ENCODE results near the gene SART1.

Gene SART1

DNA sequence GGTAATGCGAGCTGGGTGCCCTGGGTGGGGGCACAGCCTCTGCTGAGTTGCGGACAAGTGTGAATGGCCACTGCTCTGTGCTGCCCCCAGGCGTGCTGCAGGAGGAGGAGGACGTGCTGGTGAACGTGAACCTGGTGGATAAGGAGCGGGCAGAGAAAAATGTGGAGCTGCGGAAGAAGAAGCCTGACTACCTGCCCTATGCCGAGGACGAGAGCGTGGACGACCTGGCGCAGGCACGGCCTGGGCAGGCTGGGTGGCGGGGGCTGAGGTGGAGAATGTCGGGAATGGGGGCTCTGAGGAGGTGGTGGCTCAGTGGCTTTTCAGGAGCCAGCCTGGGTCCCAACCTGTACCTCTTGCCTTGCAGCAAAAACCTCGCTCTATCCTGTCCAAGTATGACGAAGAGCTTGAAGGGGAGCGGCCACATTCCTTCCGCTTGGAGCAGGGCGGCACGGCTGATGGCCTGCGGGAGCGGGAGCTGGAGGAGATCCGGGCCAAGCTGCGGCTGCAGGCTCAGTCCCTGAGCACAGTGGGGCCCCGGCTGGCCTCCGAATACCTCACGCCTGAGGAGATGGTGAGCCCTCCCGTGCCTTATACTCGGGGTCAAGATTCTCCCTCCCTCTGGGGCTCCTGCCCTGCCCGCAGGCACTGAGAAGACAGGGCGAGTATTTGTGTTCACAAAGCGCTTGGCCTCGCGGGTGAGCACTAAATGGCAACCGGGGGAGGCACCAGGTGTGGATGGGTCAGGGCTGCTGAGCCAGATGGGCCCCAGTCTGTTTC is 4.6 kb downstream of the SART1 start:
- no peak for DNase-seq (ENCODE audit: low read depth in 2 of 3, low spot score in 1 of 3)

DNA sequence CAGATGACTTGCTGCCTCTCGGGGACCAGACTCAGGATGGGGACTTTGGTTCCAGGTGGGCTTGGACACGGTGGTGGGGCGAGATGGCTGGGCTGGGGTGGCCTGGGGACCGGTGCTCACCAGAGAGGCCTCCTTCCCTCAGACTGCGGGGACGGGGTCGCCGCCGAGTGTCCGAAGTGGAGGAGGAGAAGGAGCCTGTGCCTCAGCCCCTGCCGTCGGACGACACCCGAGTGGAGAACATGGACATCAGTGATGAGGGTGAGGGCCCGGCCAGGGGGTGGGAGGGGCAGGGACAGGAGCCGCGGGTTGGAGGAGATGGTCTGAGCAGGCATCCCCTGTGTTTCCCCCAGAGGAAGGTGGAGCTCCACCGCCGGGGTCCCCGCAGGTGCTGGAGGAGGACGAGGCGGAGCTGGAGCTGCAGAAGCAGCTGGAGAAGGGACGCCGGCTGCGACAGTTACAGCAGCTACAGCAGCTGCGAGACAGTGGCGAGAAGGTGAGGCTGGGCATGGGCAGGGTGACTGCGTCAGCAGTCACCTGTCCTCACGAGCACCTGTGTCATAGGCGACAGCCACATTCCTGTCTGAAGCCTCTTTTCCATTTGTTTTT is 5.9 kb downstream of the SART1 start:
- no peak for DNase-seq (ENCODE audit: low read depth in 2 of 3, low spot score in 1 of 3)

DNA sequence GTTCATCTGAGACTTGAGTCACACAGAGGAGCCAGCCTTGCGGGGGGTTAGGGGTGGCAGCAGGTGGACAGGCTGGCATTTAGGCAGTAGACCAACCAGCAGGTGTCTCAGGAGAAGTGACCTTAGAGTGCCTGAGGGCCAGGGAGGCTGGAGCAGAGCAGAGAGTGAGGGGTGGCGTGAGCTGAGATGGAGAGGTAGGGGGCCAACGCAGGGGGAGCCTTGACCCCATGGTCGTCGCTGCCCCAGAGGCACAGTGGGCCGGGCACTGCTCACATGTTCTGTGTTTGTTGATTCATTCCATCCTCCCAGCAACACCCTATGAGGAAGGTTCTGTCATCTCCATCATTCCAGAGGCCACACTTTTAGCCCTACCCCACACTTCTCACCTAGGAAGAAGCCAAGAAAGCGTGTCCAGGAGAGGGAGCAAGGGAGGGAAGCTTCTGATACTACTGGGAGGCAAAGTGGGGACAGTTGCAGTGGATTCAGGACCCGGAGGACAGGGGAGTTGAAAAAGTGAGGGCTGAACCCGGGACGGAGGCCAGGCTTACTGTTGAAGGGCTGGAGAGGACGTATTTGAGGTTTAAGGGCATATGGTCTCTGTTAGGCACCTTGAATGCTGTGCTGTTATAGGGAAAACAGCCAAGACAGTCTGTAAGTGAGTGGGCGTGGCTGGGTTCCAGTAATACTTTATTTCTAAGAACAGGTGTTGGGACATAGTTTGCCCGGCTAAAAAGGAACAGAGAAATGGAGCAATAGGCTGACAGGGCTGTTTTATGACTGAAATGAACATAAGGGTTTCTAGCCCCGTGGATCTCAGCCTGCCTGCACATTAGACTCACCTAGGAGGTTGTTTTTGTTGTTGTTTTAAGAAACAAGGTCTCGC is 7.3 kb downstream of the SART1 start:
- no peak for DNase-seq (ENCODE audit: low read depth in 2 of 3, low spot score in 1 of 3)

DNA sequence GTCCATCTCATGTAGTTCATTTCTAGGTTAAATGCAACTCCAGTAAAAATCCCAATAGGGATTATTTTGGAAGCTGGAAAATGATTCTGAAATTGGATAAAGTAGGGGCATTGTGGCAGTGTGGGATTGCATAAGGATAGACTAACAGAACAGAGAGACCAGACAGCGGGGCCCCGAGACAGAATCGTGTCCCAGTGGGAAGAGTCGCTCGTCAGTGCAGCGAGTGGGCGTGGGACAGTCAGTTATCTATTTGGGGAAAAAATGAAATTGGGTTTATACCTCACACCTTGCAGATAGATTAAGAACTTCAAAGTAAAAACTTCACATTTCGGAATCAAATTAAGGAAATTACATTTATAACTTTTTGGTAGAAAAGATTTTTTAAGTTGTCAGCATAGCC is 10.6 kb downstream of the SART1 start:
- DNase-seq (ENCODE audit: low read depth in 2 of 3, low spot score in 1 of 3) = no peak

DNA sequence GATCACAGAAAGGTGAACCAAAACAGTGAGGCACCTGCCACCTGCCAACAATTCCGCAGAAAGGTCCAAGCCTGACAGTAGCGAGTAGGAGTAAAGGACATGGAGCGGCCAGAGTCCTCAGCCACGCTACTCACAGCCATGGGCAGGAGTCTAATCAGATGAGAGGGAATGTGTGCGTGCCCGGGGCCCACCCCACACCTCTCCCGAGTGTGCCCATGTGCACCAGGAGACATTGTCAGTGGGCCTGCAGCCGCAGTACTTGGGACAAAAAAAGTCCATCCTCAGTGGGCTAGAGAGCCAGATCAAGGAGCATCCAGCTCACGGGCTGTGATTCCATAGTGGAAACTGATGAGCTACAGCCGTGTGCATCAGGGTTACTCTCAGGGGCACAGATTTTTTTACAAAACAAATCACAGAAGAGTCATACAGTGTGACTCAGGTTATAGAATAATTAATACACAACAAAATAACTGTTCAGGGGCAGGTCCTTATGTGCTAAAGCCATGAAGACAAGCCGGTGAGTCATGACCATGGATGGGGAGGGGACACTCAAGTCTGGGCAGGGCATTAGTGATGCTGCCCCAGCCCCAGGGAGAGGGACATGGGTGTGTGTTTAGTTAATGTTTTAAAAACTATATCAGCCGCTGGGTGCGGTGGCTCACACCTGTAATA is 12.0 kb downstream of the SART1 start:
- DNase-seq (ENCODE audit: low read depth in 2 of 3, low spot score in 1 of 3) = no peak

DNA sequence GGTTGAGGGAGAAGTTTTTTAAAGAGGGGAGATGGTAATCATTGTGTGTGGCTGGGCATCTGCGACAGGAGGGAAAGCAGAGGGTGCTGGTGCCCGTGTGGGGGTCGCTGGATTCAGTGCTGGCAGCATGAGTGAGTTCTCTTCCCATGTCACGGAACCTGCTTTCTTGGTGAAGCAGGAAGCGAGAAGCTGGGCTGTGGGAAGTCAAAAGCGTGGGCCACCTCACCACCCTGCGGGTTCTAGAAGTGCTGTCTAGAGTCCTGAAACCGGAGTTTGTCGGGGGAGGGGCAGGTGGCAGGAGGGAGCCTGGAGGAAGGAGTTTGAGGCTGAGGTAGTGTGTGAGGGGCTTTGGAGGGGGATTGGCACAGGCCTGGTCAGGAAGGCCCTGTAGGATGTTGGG is 14.2 kb downstream of the SART1 start:
- DNase-seq (ENCODE audit: low read depth in 2 of 3, low spot score in 1 of 3) = no peak

DNA sequence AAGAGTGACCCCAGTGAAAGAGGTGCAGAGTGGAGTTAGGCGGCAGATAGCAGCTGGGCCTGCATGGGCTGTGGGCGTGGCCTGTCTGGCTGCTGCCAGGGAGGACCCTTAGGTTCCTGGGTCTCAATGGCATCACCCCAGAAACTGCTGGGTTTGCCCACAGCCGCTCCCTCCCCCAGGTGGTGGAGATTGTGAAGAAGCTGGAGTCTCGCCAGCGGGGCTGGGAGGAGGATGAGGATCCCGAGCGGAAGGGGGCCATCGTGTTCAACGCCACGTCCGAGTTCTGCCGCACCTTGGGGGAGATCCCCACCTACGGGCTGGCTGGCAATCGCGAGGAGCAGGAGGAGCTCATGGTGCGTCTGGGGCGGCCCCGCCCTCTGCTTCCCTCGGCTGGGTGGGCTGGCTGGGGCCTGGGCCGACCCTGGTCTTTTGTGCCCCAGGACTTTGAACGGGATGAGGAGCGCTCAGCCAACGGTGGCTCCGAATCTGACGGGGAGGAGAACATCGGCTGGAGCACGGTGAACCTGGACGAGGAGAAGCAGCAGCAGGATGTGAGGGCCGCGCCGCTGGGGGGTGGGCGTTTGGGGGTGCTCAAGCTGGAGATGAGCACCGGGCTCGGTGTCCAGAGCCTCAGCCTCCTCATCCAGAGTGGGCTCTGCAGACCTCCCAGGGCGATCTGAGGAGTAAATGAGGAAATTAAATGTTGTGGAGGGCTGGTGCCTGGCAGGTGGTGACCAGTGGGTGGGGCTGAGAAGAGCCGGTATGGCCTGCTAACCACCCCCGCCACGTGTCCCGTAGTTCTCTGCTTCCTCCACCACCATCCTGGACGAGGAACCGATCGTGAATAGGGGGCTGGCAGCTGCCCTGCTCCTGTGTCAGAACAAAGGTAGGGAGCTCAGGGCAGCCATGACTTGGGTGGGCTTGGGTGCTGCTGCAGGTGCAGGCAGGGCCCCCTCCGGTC is 15.0 kb downstream of the SART1 start:
- DNase-seq (ENCODE audit: low read depth in 2 of 3, low spot score in 1 of 3) = no peak

DNA sequence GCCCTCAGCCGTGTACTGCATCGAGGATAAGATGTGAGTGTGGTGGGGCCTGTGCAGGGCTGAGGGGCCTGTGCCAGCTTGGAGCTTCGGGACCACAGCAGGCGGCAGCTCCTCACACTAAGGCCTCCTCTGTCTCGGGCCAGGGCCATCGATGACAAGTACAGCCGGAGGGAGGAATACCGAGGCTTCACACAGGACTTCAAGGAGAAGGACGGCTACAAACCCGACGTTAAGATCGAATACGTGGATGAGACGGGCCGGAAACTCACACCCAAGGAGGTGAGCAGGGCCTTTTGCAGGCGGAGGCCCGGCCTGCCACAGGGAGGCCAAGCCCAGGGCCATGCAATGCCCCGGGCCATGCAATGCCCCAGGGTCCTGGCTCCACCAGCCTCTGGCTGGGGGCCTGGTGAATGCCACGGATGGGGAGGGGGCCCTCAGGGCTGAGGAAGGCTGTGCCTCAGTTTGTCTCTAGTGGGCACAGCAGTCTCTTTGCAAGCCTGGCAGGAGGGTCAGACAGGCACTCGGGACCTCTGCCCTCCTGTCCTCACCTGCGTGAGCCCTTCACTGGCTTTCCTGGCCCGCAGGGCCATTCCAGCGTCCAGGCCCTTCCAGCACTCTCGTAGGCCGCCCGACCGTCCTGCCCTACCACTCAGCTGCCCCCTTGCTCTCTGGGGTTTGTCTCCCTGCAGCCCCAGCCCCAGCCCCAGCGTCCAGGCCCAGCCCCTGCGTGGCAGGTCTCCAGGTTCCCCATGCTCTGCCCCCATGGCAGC is 16.3 kb downstream of the SART1 start:
- DNase-seq (ENCODE audit: low read depth in 2 of 3, low spot score in 1 of 3) = no peak

DNA sequence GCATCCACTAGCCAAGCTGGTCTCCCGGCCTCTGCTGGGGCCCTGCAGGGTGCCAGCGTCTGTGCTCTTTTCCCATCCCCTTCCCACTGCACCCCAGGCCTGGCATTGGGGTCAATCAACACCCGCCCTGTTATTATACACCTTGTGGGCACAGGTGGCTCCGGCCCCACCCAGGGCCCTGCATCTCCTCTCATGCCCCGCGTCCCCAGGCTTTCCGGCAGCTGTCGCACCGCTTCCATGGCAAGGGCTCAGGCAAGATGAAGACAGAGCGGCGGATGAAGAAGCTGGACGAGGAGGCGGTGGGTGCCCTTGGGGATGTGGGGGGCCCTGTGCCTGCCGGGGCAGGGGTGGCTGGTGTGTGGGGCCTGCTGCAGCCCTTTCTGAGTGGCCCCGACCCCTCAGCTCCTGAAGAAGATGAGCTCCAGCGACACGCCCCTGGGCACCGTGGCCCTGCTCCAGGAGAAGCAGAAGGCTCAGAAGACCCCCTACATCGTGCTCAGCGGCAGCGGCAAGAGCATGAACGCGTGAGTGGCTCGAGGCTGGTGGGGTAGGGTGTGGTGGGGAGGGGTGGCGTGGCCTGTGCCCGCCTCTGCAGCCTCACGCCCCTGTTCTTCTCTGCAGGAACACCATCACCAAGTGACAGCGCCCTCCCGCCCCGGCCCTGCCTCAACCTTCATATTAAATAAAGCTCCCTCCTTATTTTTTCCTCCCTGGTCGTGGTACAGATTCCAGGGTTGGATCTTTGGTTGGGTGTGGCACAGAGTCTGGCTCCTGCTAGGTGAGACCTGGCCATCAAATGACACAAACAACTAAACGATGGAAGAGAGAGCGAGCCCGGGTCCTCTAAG is 17.1 kb downstream of the SART1 start:
- DNase-seq (ENCODE audit: low read depth in 2 of 3, low spot score in 1 of 3) = no peak

DNA sequence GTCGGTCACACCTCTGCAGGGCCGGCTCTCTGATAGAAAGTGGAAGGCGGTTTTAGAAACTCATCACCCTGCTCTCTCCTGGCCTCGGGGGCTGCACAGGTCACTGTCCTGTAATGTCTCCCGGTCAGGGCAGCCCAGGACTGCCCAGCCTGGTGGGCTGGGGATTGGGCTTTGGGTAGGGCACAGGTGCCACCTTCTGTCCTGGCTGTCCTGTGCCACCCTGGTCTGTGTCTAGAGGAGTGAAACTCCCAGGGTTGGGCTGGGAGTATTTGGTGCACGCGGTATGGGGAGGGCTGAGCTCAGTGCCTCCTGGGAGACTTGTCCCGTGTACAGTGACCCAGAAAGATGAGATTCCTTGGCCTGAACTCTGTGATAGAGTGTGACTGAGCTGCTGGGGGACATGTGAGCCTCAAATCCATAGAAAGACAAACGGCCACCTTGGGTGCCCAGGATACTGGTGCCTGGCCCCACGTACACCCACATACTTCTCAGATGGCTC is 17.8 kb downstream of the SART1 start:
- DNase-seq (ENCODE audit: low read depth in 2 of 3, low spot score in 1 of 3) = no peak

DNA sequence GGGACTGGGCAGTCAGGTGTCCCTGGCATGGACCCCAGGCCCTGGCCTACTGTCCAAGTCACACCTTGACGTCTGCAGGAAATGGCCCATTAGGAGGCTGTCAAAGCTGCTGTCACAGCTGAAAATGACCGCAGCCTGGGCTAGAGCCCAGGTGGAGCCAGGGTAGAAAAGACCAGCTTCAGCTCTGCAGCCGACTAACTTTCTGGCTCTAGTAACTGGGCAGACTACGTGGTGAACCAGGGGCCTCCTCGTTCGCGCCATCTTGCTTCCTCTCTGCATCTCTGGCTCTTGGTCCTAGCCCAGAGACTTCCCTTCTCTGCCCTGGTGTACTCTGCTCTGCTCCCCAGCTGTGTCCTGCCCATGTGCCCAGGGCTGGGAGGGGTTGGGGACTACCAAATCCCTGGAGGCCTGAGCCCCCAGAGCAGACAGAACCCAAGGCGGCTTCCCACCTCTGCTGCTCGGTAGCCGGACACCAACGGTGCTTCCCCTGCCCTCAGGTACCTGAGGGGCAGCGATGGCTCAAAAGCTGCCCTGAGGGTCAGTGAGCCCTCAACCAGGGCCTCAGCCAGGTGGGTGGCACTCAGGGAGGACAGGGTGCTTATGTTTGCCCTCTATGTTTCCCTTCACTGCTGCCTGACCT is 19.7 kb downstream of the SART1 start:
- no peak for DNase-seq (ENCODE audit: low read depth in 2 of 3, low spot score in 1 of 3)

DNA sequence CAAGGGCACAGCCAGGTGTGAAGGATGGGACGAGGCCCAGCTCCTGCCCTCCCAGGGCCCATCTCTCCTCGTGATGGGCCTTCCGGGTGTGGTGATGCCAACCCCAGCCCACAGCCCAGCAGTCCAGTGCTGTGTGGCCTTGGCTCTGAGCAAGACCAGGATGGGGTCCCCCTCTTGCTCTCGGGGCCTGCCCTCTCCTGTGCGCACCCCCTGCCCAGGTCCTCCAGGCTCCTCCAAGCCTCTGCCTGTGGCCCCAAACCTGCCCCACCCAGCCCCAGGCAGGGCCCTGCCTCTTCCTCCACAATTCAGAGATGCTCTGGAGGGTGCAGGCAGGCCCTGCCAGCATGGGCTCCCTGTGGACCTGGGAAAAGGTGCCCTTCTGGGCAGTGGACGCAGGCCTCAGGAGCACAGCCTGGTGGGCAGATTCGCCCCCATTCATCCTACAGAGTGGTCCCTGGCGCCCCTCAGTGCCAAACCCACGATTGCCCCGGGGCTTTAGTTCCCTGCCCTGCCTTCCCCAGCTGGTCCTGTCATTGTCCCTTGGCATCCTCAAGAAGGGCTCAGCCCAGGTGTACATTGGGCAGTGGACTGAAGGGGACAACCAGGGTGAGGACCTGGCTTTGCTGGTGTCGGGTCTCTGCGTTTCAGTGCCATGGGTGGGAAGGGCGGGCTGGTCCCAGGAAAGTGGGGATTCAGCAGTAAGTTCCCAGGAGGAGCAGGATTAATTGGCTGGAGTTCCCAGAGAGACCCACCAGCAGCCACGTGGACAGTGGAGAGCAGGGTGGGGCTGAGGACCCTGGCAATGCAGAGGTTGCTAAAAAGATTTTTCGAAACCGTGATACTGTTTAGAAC is 20.7 kb downstream of the SART1 start:
- no peak for DNase-seq (ENCODE audit: low read depth in 2 of 3, low spot score in 1 of 3)

DNA sequence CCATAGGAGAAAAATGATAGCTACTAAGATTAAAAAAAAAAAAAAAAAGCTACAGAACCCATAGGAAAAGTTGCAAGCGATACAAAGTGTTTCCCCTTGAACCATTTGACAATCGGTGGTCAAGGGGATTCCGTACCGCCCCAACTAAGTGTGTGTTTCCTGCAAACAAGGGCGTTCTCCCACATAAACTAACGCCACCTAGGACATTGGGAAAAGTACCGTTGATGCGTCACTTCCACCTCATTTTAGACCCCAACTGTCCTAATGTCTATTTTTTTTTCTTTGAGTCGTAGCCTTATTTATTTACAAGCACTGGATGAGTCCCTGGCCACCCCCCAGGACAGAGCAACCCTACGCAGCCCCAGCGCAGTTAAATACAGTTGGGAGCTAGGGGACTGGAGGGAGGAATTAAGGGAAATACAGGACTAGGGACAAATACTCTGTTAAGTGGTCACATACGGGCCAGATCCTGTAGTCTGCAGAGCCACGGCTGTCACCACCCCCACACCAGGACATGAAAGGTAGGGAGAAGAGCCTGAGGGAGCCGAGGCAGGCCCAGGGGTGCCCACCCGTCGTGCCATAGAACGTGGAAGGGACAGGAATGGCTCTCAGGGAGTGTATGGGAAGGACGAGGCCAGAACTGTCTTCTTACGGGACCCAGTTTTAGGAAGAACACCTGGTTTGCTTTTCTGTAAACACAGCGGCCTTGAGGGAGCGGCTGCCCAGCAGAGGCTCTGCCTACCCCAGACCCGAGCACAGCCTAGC is 21.5 kb downstream of the SART1 start:
- no peak for DNase-seq (ENCODE audit: low read depth in 2 of 3, low spot score in 1 of 3)

DNA sequence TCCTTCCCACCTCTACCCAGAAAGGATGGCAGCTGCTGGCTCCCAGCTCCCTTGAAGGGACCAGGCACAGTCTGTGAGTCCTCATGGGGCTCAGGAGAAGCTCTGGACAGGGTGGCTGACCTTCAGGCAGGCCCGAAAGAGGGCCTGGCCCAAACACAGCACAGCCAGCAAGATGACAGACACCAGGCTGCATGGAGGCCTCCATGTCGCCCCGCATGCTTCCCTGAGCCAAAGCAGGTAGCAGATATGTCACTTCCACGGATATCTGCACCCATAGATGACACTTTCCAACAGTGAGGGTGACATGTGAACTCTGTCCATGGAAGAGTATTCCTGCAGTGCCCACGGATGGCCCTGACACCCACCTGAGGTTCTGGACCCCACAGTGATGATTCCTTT is 22.1 kb downstream of the SART1 start:
- no peak for DNase-seq (ENCODE audit: low read depth in 2 of 3, low spot score in 1 of 3)

DNA sequence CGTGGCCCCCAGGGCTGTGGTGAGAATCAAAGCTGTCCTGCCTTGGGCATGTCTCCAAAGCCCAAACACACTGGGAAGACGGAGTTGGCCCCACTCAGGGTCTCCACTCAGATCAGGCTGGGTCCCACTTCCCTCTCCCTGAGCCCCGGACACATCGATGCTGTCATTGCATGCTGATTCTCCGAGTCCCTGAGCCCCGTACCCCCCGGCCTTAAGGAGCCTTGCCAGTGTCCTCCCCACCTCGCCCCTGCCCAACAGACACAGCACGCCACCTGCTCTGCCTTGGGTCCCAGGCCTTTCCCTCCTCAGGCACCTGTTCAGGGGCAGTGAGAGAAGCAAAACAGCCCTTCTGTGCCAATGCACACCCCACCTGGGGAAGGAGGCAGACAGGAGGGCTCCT is 25.8 kb downstream of the SART1 start:
- no peak for DNase-seq (ENCODE audit: low read depth in 2 of 3, low spot score in 1 of 3)
